GM18505 (cell line): ENCODE data around the gene ULK3.
A peak's percentile ranks its signal among the peaks of the same experiment; 100 is the strongest.
"Not testable (repeated sequence)": the region's sequence is repeated elsewhere in the genome, so short reads cannot be mapped to it uniquely, and the experiment has no call there.

Source experiments
- ATAC-seq: cut with Tn5 transposase; IDR thresholded peaks from one replicate; pipeline ENCODE4 v1.9.1; 2021; ENCODE audit not compliant: unreplicated experiment
- POLR2A ChIP-seq: IDR thresholded peaks from 4 replicates; pipeline ENCODE4 v1.6.1; 2011; ENCODE audit warnings: borderline replicate concordance; ENCODE audit not compliant: insufficient read depth, insufficient read length; ENCODE audit errors: extremely low read depth

Gene ULK3

GRCh38 chr15:74842581-74843444 is at the start of gene ULK3:
ULK3 (minus strand) TSS chr15:74843156; CDS start chr15:74843105, 51 bp downstream.
- TF ChIP-seq POLR2A = peak; percentile 57
- ATAC-seq = peak; percentile 87

GRCh38 chr15:74892313-74892712 is 49.4 kb upstream of the ULK3 start:
- ATAC-seq = no peak
- no peak for TF ChIP-seq POLR2A

GRCh38 chr15:74891469-74891868 is 48.5 kb upstream of the ULK3 start:
- no peak for TF ChIP-seq POLR2A

GRCh38 chr15:74890665-74890960 is 47.7 kb upstream of the ULK3 start:
- ATAC-seq = no peak
- no peak for TF ChIP-seq POLR2A

More at GRCh38 chr15:74891469-74891868, 48.5 kb upstream of the ULK3 start:
- no peak for ATAC-seq

GRCh38 chr15:74889883-74890664 is 47.1 kb upstream of the ULK3 start, which contains the start of gene MPI:
MPI (plus strand) TSS chr15:74890042; CDS start chr15:74890074, 32 bp downstream.
- ATAC-seq = no peak
- peak; percentile 97 for TF ChIP-seq POLR2A

- no peak for ATAC-seq
- TF ChIP-seq POLR2A = no peak
These were observed 46.5 kb upstream of the ULK3 start for GRCh38 chr15:74889390-74889882.

- TF ChIP-seq POLR2A = no peak
- ATAC-seq = no peak
These were observed 45.8 kb upstream of the ULK3 start for GRCh38 chr15:74888716-74889115.

- ATAC-seq = not testable (repeated sequence)
These were observed 44.7 kb upstream of the ULK3 start for GRCh38 chr15:74887537-74888193.

- ATAC-seq = no peak
- TF ChIP-seq POLR2A = no peak
These were observed 42.5 kb upstream of the ULK3 start for GRCh38 chr15:74885461-74885860.

- no peak for ATAC-seq
- TF ChIP-seq POLR2A = no peak
These were observed 41.7 kb upstream of the ULK3 start for GRCh38 chr15:74884428-74885223.

- no peak for ATAC-seq
- TF ChIP-seq POLR2A = no peak
These were observed 39.6 kb upstream of the ULK3 start for GRCh38 chr15:74882528-74882927.

- ATAC-seq = no peak
- TF ChIP-seq POLR2A = no peak
These were observed 35.3 kb upstream of the ULK3 start for GRCh38 chr15:74878273-74878672.
